ENCODE data around the gene SLC39A9.

DNA sequence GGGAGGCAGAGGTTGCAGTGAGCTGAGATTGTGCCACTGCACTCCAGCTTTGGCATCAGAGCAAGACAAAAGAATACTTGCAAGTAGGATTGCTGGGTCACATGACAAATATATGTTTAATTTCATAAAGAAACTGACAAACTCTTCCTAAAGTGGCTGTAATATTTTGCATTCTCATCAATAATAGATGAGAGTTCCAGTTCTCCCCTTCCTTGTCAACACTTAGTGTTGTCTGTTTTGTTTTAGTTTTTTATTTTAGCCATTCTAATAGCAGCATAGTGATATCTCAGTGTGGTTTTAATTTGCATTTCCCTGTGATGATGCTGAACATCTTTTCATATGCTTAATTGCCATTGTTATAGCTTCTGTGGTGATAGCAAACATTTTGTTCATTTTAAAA lies 31.2 kb downstream of the SLC39A9 start:
- TF ChIP-seq CTCF (IDR thresholded peaks at IDR 0.05) (no peak), POLR2AphosphoS5 (IDR thresholded peaks at IDR 0.05) (no peak), POLR2A (IDR thresholded peaks at IDR 0.05) (no peak)
